Measurements from ENCODE around the gene TP53AIP1. TPM values are rescaled to one million over a fixed set of nuclear protein-coding genes. Genes with fewer than 3 reads are reported as not detected.

Gene TP53AIP1
- total RNA-seq, 1 donor, result not detected

DNA sequence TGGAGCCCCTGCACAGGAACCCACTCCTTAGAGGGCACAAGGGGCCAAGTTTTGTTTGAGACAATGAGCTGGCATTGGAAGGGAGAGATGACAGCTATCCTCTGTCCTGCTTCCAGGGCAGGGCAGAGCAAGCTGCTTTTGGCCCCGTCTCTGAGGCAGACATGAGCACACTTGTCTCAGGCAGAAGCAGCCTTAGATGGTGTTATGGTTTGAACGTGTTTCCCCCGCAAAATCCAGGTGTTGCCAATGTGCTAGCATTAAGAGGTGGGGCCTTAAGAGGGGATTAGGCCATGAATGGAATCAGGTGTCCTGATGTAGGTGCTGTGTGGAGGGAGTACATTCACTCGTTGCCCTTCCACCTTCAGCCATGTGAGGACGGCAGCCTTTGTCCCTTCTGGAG, 2.5 kb downstream of the TP53AIP1 start:
- H3K4me3 ChIP-seq (ENCODE audit: low read depth, low read length), result no peak overlapping the region
- DNase-seq (ENCODE audit: low read depth), result no peak
- no peak for TF ChIP-seq CTCF (IDR thresholded peaks at IDR 0.05; ENCODE audit: insufficient read depth, low read length)

GRCh38 chr11:128939591-128939990, 3.1 kb downstream of the TP53AIP1 start:
- TF ChIP-seq CTCF (IDR thresholded peaks at IDR 0.05; ENCODE audit: insufficient read depth, low read length), result no peak
- H3K4me3 ChIP-seq (ENCODE audit: low read depth, low read length), result no peak overlapping the region
- no peak for DNase-seq (ENCODE audit: low read depth)

GRCh38 chr11:128938156-128938885, 4.3 kb downstream of the TP53AIP1 start:
- no peak overlapping the region for H3K4me3 ChIP-seq (ENCODE audit: low read depth, low read length)
- DNase-seq (ENCODE audit: low read depth), result no peak
- no peak for TF ChIP-seq CTCF (IDR thresholded peaks at IDR 0.05; ENCODE audit: insufficient read depth, low read length)

DNA sequence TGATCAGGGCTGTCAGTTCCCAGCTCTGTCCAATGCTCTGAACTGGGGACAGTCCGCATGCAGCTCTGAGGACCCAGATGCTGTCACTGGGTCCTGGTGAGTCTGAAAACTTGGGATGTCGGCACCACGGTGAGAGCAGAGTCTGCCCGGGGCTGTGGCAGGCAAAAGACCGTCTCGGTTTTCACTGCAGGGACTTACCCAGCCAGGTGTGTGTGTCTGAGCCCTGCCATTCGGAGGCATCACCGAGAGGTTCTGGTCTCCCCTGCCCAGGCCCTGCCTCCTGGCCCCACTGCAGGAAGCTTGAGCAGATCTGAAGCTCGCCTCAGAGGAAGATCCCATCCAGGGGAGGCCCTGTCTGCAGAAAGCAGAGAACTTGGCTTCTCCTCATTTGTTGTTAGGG, 5.2 kb downstream of the TP53AIP1 start:
- no peak for DNase-seq (ENCODE audit: low read depth)
- no peak overlapping the region for H3K4me3 ChIP-seq (ENCODE audit: low read depth, low read length)

GRCh38 chr11:128936606-128937251, 5.9 kb downstream of the TP53AIP1 start:
- no peak for TF ChIP-seq CTCF (IDR thresholded peaks at IDR 0.05; ENCODE audit: insufficient read depth, low read length)
- DNase-seq (ENCODE audit: low read depth), result no peak
- no peak overlapping the region for H3K4me3 ChIP-seq (ENCODE audit: low read depth, low read length)

More for the DNA sequence above, 5.2 kb downstream of the TP53AIP1 start:
- TF ChIP-seq CTCF (IDR thresholded peaks at IDR 0.05; ENCODE audit: insufficient read depth, low read length), result no peak

DNA sequence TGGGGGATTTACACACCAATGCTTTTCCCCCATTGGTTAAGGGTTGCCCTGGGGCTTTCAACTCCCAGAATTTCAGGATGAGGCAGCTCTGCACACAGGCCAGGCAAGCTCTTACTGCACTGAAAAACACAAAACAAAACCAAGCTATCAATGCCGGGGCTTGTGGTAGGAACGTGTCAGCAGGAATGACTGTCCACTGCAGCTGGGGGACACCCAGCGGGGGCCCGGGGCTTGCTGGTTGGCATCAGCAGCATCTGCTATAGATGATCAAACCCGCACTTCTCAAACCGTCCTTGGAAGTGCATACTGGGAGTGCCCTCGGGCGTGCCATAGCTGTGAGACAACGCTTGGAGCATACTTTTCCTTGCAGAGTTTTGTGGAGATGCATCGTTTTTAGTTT, 7.7 kb downstream of the TP53AIP1 start:
- no peak for TF ChIP-seq CTCF (IDR thresholded peaks at IDR 0.05; ENCODE audit: insufficient read depth, low read length)
- no peak overlapping the region for H3K4me3 ChIP-seq (ENCODE audit: low read depth, low read length)
- DNase-seq (ENCODE audit: low read depth), result no peak
